K562 (cell line): Measurements from ENCODE around the gene GLIPR1L2. TPM values are rescaled to one million over a fixed set of nuclear protein-coding genes. Genes with fewer than 3 reads are reported as not detected.

Source experiments
- ATAC-seq: fragments of 200-7000 bp; cut with Tn5 transposase; 3 replicates; pipeline ENCODE4 v1.9.1; 2020; ENCODE audit warnings: moderate library complexity
- BruUV-seq: library from RNA; stranded (reverse); fragments of 400-500 nt; replicated peaks from 2 replicates; lab custom pipeline; 2021; lab: Mats Ljungman, UMichigan
- CTCF ChIA-PET: fragments of 300-600 bp; formaldehyde crosslinking; extraction: SDS; loops from one replicate; lab custom pipeline; 2021; ENCODE audit warnings: low intra/inter-chr PET ratio; lab: Yijun Ruan, JAX
- POLR2A ChIA-PET: fragments of 300-600, 350-650 bp; sonication (Branson Sonifier 250); formaldehyde crosslinking; extraction: SDS; loops from one replicate; lab custom pipeline; 2021; ENCODE audit warnings: antibody characterized with exemption, inconsistent platforms; lab: Yijun Ruan, JAX
- DNase-seq, 4 experiments: peaks; one replicate each; pipeline versions ENCODE4 v3.0.0 to v3.0.0-alpha.2; 2011 to 2018; ENCODE audit warnings: low spot score in 3 of 4, mixed read lengths in 3 of 4; ENCODE audit errors: extremely low read depth in 1 of 4
- FAIRE-seq: peaks from 2 replicates; lab custom pipeline; 2011; peaks lifted over from hg19 to GRCh38; lab: Jason Lieb, UNC
- H2AFZ ChIP-seq: 2 replicates; pipeline ENCODE4 v1.6.0; 2011; ENCODE audit warnings: low read depth, low read length, control low read depth, inconsistent platforms
- H3K27ac ChIP-seq: fragments of 200-600 bp; 3 replicates; pipeline ENCODE4 v1.8.0; 2011; ENCODE audit warnings: low read depth, mild to moderate bottlenecking, control low read depth, inconsistent platforms, low read length, moderate library complexity, mixed read lengths; ENCODE audit errors: extremely low read depth
- H3K27me3 ChIP-seq, 2 experiments: fragments of 300-600 bp in 1 of 2; 2 replicates in 1 of 2; 3 replicates in 1 of 2; pipeline versions ENCODE4 v1.6.0 to v1.8.0; 2011; ENCODE audit warnings: inconsistent platforms in 2 of 2, low read length in 2 of 2, mild to moderate bottlenecking in 1 of 2, mixed read lengths in 1 of 2, moderate library complexity in 1 of 2; ENCODE audit not compliant: control insufficient read depth in 2 of 2, insufficient read depth in 2 of 2
- H3K36me3 ChIP-seq: fragments of 300-600 bp; 3 replicates; pipeline ENCODE4 v1.8.0; 2011; ENCODE audit warnings: mild to moderate bottlenecking, low read length, inconsistent platforms; ENCODE audit not compliant: control insufficient read depth, insufficient read depth
- H3K4me1 ChIP-seq, 2 experiments: fragments of 200-600 bp in 1 of 2; replicated peaks in 1 of 2; 2 replicates in 1 of 2; 3 replicates in 1 of 2; pipeline versions ENCODE4 v1.5.1 to v1.8.0; 2011; ENCODE audit warnings: inconsistent platforms in 2 of 2, low read length in 2 of 2, mild to moderate bottlenecking in 1 of 2, mixed read lengths in 1 of 2, moderate library complexity in 1 of 2; ENCODE audit not compliant: control insufficient read depth in 2 of 2, insufficient read depth in 2 of 2
- H3K4me2 ChIP-seq: 2 replicates; pipeline ENCODE4 v1.6.1; 2011; ENCODE audit warnings: low read length, control low read depth, inconsistent platforms, mixed read lengths; ENCODE audit not compliant: insufficient read depth
- H3K4me3 ChIP-seq: fragments of 200-600 bp; sonication (generic), shearing (Covaris generic); 2 replicates; pipeline ENCODE4 v1.5.1; 2016; ENCODE audit warnings: control low read depth, inconsistent platforms
- H3K79me2 ChIP-seq: fragments of 200-600 bp; 3 replicates; pipeline ENCODE4 v1.8.0; 2011; ENCODE audit warnings: low read length, inconsistent platforms; ENCODE audit not compliant: control insufficient read depth, insufficient read depth
- H3K9ac ChIP-seq, 2 experiments: 2 replicates each; pipeline versions ENCODE4 v1.6.0 to v1.6.1; 2011; ENCODE audit warnings: low read depth in 2 of 2, low read length in 2 of 2, control low read depth in 1 of 2, inconsistent platforms in 1 of 2, mild to moderate bottlenecking in 1 of 2, mixed read lengths in 1 of 2; ENCODE audit not compliant: insufficient read depth in 1 of 2
- H3K9me1 ChIP-seq: one replicate; pipeline ENCODE4 v1.6.0; 2011; ENCODE audit warnings: inconsistent platforms, mild to moderate bottlenecking, low read length, moderate library complexity; ENCODE audit not compliant: control insufficient read depth, insufficient read depth
- H3K9me3 ChIP-seq: replicated peaks from 2 replicates; pipeline ENCODE4 v1.5.1; 2011; ENCODE audit warnings: low read depth, low read length, inconsistent platforms; ENCODE audit not compliant: control insufficient read depth, insufficient read depth
- H4K20me1 ChIP-seq: replicated peaks from 2 replicates; pipeline ENCODE4 v1.6.1; 2011; ENCODE audit warnings: low read length, inconsistent platforms, mixed read lengths; ENCODE audit not compliant: control insufficient read depth, insufficient read depth
- FOXP1 ChIP-seq: sonication (generic); formaldehyde crosslinking; IDR thresholded peaks from 2 replicates; pipeline ENCODE4 v1.8.0; 2022; ENCODE audit warnings: mild to moderate bottlenecking, missing genetic modification reagents
- SPI1 ChIP-seq: IDR thresholded peaks from 2 replicates; pipeline ENCODE4 v1.6.1; 2011; ENCODE audit warnings: low read depth, low read length, control low read depth, borderline replicate concordance
- ZFP36 ChIP-seq: fragments of 150-350 bp; IDR thresholded peaks from 2 replicates; pipeline ENCODE4 v1.6.1; 2018; ENCODE audit warnings: low read length, low read depth; ENCODE audit not compliant: partially characterized antibody
- WGBS: fragments of 100-300 bp; shearing (Covaris generic); methylation state at CpG from one replicate; pipeline ENCODE4 v1.1.6; 2016; ENCODE audit warnings: low coverage, mixed read lengths; ENCODE audit not compliant: insufficient coverage; ENCODE audit errors: missing lambda C conversion rate; 5-methylcytosine and 5-hydroxymethylcytosine counted together
- in situ Hi-C: fragments of 300-500 bp; cut with MboI; formaldehyde crosslinking; loops from 4 replicates; pipeline ENCODE4 v1.15.0; 2018; ENCODE audit warnings: inconsistent platforms, mixed read lengths
- intact Hi-C: fragments of 100-400 bp; cut with micrococcal nuclease; formaldehyde crosslinking; loops from 2 replicates; pipeline ENCODE4 v1.14.2; 2022
- polyA plus RNA-seq, 8 experiments: library from polyadenylated mRNA; depleted of rRNA in 4 of 8; stranded (reverse) in 5 of 8; unstranded in 3 of 8; fragments of >200 nt; fragmentation: Nextera tagmentation in 2 of 8; fragmentation: Illumina TruSeq in 1 of 8; extraction: Ambion mirVana in 2 of 8; extraction: Trizol in 1 of 8; gene quantifications; 2 replicates each; pipeline versions ENCODE4 v1.2.1 to v1.2.3, GENCODE V29; 2011 to 2014; ENCODE audit warnings: inconsistent platforms in 1 of 8, missing spikeins in 1 of 8
- total RNA-seq, 7 experiments: library from RNA; depleted of rRNA in 6 of 7; stranded (reverse); fragments of >200 nt in 6 of 7; fragmentation: Illumina TruSeq in 2 of 7; extraction: Trizol in 2 of 7; gene quantifications; 2 replicates each; pipeline versions ENCODE4 v1.2.1 to v1.2.3, GENCODE V29; 2011 to 2021; ENCODE audit warnings: low replicate concordance in 1 of 7

GLIPR1L2 gene
- total and polyA plus RNA-seq, 9 of the 15 experiments (the other 6 are each of a cell fraction or from before 2014, with no cell fraction given) = not detected

GRCh38 chr12:75460204-75460603 lies 69.3 kb downstream of the GLIPR1L2 start (continued):
- TF ChIP-seq FOXP1 (CRISPR knock-in tag) = no peak
- TF ChIP-seq, all 486 proteins: peak for 0

GRCh38 chr12:75471902-75472890 lies 81.3 kb downstream of the GLIPR1L2 start:
- Histone ChIP-seq H2AFZ (no peak overlapping the region), H3K79me2 (no peaks in the 10 kb centered on the region), H3K4me2 (no peak overlapping the region), H3K9ac (no peak overlapping the region), H3K4me1 (no peaks in the 10 kb centered on the region), H3K4me3 (no peak overlapping the region), H3K27me3 (no peaks in the 10 kb centered on the region), H3K36me3 (no peaks in the 10 kb centered on the region), H3K9me1 (no peaks in the 10 kb centered on the region), H4K20me1 (no peaks in the 10 kb centered on the region), H3K9me3 (no peaks in the 10 kb centered on the region), H3K27ac (no peak overlapping the region)
- TF ChIP-seq SPI1 (peak; percentile 54; the same call in 1 of the 2 replicates), ZFP36 (no peak)
- WGBS = 3% methylated on average over 6 of the region's 6 CpGs
- BruUV-seq = no TSS peak
- in situ Hi-C loops = no loop called here
- DNase-seq (no peak), ATAC-seq (no peak), FAIRE-seq (no peak)
- ChIA-PET CTCF (no interaction called here), POLR2A (no interaction called here)
- intact Hi-C loops = no loop called here
